A549 (cell line): ENCODE data around the gene CDC42EP4.
"Not testable (repeated sequence)": the region's sequence is repeated elsewhere in the genome, so short reads cannot be mapped to it uniquely, and the experiment has no call there.

ENCODE experiments used
- CHD4 ChIP-seq: fragments of 200-600 bp; sonication (generic); IDR thresholded peaks from 2 replicates; pipeline ENCODE4 v1.6.1; 2016; ENCODE audit warnings: antibody characterized with exemption, mild to moderate bottlenecking, borderline replicate concordance
- POLR2A ChIP-seq: IDR thresholded peaks from 2 replicates; pipeline ENCODE4 v1.6.1; 2012; ENCODE audit warnings: mild to moderate bottlenecking, low read length
- RNF2 ChIP-seq: fragments of 200-600 bp; sonication (generic); IDR thresholded peaks from 2 replicates; pipeline ENCODE4 v1.6.1; 2016; ENCODE audit warnings: low read depth, mild to moderate bottlenecking, antibody characterized with exemption, moderate library complexity, borderline replicate concordance
- TF ChIP-seq, protein P1 (sequence below): fragments of >200 bp; sonication (Bioruptor Twin); formaldehyde crosslinking; IDR thresholded peaks from 3 replicates; pipeline ENCODE4 v1.5.1; 2016
- TF ChIP-seq, protein P2 (sequence below): fragments of 200-600 bp; sonication (generic); IDR thresholded peaks from 2 replicates; pipeline ENCODE4 v1.6.1; 2016; ENCODE audit warnings: antibody characterized with exemption, mild to moderate bottlenecking, moderate library complexity

DNA sequence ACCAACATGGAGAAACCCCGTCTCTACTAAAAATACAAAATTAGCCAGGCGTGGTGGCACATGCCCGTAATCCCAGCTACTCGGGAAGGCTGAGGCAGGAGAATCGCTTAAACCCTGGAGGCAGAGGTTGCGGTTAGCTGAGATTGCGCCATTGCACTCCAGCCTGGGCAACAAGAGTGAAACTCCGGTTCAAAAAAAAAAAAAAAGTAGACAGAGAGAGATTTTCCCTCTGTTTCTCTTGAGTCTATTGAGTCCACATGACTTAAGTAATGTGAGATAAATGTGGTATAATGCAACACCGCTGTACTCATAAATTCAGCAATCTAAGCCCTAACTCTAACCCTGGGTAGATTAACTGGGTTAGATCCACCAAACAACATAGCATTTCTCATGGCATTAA, 21.6 kb upstream of the CDC42EP4 start:
- not testable (repeated sequence) for TF ChIP-seq POLR2A, RNF2, CHD4
- TF ChIP-seq, protein P1, sequence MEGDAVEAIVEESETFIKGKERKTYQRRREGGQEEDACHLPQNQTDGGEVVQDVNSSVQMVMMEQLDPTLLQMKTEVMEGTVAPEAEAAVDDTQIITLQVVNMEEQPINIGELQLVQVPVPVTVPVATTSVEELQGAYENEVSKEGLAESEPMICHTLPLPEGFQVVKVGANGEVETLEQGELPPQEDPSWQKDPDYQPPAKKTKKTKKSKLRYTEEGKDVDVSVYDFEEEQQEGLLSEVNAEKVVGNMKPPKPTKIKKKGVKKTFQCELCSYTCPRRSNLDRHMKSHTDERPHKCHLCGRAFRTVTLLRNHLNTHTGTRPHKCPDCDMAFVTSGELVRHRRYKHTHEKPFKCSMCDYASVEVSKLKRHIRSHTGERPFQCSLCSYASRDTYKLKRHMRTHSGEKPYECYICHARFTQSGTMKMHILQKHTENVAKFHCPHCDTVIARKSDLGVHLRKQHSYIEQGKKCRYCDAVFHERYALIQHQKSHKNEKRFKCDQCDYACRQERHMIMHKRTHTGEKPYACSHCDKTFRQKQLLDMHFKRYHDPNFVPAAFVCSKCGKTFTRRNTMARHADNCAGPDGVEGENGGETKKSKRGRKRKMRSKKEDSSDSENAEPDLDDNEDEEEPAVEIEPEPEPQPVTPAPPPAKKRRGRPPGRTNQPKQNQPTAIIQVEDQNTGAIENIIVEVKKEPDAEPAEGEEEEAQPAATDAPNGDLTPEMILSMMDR: not testable (repeated sequence)
- TF ChIP-seq, protein P2, sequence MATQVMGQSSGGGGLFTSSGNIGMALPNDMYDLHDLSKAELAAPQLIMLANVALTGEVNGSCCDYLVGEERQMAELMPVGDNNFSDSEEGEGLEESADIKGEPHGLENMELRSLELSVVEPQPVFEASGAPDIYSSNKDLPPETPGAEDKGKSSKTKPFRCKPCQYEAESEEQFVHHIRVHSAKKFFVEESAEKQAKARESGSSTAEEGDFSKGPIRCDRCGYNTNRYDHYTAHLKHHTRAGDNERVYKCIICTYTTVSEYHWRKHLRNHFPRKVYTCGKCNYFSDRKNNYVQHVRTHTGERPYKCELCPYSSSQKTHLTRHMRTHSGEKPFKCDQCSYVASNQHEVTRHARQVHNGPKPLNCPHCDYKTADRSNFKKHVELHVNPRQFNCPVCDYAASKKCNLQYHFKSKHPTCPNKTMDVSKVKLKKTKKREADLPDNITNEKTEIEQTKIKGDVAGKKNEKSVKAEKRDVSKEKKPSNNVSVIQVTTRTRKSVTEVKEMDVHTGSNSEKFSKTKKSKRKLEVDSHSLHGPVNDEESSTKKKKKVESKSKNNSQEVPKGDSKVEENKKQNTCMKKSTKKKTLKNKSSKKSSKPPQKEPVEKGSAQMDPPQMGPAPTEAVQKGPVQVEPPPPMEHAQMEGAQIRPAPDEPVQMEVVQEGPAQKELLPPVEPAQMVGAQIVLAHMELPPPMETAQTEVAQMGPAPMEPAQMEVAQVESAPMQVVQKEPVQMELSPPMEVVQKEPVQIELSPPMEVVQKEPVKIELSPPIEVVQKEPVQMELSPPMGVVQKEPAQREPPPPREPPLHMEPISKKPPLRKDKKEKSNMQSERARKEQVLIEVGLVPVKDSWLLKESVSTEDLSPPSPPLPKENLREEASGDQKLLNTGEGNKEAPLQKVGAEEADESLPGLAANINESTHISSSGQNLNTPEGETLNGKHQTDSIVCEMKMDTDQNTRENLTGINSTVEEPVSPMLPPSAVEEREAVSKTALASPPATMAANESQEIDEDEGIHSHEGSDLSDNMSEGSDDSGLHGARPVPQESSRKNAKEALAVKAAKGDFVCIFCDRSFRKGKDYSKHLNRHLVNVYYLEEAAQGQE: not testable (repeated sequence)
